AG10803 (cell line): ENCODE results near the gene ATP6AP1.
A peak's percentile ranks its signal among the peaks of the same experiment; 100 is the strongest.

Experiments
- DNase-seq: peaks from one replicate; pipeline ENCODE4 v3.0.0; 2010; ENCODE audit warnings: low read depth
- H3K4me3 ChIP-seq: 2 replicates; pipeline ENCODE4 v1.5.1; 2011; ENCODE audit warnings: mild to moderate bottlenecking, low read length, control low read depth
- TF ChIP-seq, protein P1 (sequence below): conservative IDR thresholded peaks from 2 replicates; pipeline ENCODE4 v1.5.1; 2011; ENCODE audit warnings: mild to moderate bottlenecking, low read length, control low read depth, inconsistent platforms

The ATP6AP1 gene

GRCh38 chrX:154457491-154458115 is 29.1 kb downstream of the ATP6AP1 start:
- TF ChIP-seq, protein P1, sequence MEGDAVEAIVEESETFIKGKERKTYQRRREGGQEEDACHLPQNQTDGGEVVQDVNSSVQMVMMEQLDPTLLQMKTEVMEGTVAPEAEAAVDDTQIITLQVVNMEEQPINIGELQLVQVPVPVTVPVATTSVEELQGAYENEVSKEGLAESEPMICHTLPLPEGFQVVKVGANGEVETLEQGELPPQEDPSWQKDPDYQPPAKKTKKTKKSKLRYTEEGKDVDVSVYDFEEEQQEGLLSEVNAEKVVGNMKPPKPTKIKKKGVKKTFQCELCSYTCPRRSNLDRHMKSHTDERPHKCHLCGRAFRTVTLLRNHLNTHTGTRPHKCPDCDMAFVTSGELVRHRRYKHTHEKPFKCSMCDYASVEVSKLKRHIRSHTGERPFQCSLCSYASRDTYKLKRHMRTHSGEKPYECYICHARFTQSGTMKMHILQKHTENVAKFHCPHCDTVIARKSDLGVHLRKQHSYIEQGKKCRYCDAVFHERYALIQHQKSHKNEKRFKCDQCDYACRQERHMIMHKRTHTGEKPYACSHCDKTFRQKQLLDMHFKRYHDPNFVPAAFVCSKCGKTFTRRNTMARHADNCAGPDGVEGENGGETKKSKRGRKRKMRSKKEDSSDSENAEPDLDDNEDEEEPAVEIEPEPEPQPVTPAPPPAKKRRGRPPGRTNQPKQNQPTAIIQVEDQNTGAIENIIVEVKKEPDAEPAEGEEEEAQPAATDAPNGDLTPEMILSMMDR = no peak
- DNase-seq = no peak
- peak overlapping the region; percentile 55 for H3K4me3 ChIP-seq

GRCh38 chrX:154458116-154458953 is 29.9 kb downstream of the ATP6AP1 start, which contains the start of gene PLXNA3:
Gene PLXNA3 (plus strand): TSS chrX:154458281. CDS start chrX:154460184, 1,903 bp downstream.
- H3K4me3 ChIP-seq = peak within 1 kb of the TSS; percentile 66
- DNase-seq = peak; percentile 31
- TF ChIP-seq, protein P1 = no peak

GRCh38 chrX:154458954-154459778 is 30.7 kb downstream of the ATP6AP1 start:
- TF ChIP-seq, protein P1 = no peak
- no peak for DNase-seq
- H3K4me3 ChIP-seq = peak overlapping the region; percentile 66

- no peak for DNase-seq
- peak overlapping the region; percentile 66 for H3K4me3 ChIP-seq
- TF ChIP-seq, protein P1 = no peak
Observed at GRCh38 chrX:154459832-154460231, 31.4 kb downstream of the ATP6AP1 start.

DNA sequence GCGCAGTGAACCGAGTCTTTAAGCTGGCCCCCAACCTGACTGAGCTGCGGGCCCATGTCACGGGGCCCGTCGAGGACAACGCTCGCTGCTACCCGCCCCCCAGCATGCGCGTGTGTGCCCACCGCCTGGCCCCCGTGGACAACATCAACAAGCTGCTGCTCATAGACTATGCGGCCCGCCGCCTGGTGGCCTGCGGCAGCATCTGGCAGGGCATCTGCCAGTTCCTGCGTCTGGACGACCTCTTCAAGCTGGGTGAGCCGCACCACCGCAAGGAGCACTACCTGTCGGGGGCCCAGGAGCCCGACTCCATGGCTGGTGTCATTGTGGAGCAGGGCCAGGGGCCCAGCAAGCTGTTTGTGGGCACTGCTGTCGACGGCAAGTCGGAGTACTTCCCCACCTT is 31.8 kb downstream of the ATP6AP1 start:
- peak overlapping the region; percentile 66 for H3K4me3 ChIP-seq
- TF ChIP-seq, protein P1 = peak; percentile 41
- no peak for DNase-seq

GRCh38 chrX:154462396-154462795 is 33.9 kb downstream of the ATP6AP1 start:
- TF ChIP-seq, protein P1 = no peak
- no peak for DNase-seq
- H3K4me3 ChIP-seq = no peak overlapping the region
